Ramos (cell line): ENCODE results near the gene CT47A1.
"Not testable (repeated sequence)": the region's sequence is repeated elsewhere in the genome, so short reads cannot be mapped to it uniquely, and the experiment has no call there.

Source experiments
- in situ Hi-C: fragments of 300-500 bp; cut with MboI; formaldehyde crosslinking; loops from one replicate; pipeline ENCODE4 v1.14.3; 2022; ENCODE audit warnings: low sequenced_read_pairs; ENCODE audit not compliant: unreplicated experiment

Gene CT47A1

DNA sequence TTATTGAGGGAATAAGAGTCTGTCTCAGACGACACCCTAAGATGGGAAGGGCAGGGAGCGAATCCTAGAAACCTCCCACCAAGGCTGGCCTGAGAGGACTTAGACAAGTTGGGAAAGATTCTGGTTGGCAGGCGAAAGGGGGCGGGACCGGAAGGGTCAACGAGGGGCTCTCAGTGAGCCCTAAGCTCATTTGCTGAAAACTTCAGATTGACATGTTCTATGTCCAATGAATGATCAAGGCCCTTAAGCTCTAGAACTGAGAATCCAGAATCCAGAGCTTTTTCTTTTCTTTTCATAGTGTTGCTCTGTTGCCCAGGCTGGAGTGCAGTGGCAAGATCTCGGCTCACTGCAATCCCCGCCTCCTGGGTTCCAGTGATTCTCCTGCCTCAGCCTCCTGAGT is at the start of gene CT47A1:
Gene CT47A1 (minus strand): TSS at position 101 of the 400 bp plus-strand sequence. CDS start 231 bp downstream, outside the sequence.
- in situ Hi-C loops: not testable (repeated sequence)

DNA sequence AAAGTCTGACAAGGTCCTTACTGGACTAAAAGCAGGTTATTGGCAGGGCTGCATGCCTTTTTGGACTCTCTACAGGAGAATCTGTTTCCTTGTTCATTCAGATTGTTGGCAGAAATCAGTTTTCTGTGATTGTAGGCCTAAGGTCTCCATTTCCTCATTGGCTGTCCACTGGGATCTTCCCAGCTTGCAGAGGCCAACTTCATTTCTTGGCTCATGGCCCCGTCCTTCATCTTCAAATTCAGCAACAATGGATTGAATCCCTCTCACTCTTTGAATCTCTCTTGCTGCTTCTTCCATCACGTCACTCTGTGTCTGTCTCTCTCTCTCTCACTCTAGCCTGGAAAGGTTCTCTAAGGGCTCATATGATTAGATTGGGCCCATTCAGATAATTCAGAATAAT is 47.0 kb upstream of the CT47A1 start:
- in situ Hi-C loops: no loop called here

DNA sequence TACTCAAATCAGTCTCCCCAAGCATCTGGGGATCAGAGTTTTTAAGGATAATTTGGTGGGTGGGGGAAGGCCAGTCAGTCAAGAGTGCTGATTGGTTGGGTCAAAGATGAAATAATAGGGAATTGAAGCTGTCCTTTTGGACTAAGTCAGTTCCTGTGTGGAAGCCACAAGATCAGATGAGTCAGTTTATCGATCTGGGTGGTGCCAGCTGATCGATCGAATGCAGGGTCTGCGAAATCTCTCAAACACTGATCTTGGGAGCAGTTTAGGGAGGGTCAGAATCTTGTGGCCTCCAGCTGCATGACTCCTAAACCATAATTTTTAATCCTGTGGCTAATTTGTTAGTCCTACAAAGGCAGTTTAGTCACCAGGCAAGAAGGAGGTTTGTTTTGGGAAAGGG is 44.5 kb upstream of the CT47A1 start:
- in situ Hi-C loops: no loop called here

GRCh38 chrX:121028419-121028818 is 42.9 kb upstream of the CT47A1 start:
- in situ Hi-C loops: no loop called here

GRCh38 chrX:121014826-121015225 is 29.3 kb upstream of the CT47A1 start:
- in situ Hi-C loops: no loop called here

GRCh38 chrX:121013897-121014455 is 28.4 kb upstream of the CT47A1 start:
- in situ Hi-C loops: no loop called here

DNA sequence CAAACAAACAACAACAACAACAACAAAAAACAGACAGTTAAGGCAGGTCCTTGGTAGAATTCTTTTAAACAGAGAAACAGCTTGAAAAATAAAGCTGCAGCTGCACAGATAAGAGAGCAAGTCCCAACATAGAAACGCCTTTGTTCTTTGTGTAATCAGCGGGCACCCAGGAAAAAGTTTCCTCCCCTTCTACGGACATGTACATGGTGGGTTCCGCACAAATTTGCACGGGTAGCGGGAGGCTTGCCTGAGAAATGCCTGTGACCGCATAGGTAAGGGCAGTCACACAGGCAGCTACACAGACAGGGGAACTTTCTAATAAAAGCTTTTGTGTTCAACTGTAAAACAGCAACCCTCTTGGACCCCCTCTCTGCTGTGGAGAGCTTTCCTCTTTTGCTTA is 25.7 kb upstream of the CT47A1 start:
- in situ Hi-C loops: no loop called here

DNA sequence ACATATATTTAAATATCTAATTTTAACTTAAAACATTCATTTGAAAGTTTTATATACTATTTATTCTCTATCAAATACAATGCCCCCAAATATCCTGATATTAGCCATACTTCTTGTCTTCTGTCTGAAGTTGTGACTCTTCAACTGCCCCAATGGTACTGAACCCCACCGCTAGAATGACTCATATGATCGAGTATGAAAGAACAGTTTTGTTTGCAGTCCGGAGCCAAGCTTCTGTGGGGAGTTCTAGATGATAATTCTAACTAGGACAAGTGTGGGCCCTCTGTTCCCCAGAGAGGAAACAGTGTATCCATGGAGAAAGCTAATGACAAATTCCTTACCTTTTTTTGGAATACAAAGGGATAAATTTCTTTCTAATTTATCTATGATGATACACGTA is 24.7 kb upstream of the CT47A1 start:
- in situ Hi-C loops: no loop called here

- in situ Hi-C loops: no loop called here
Observed at GRCh38 chrX:121009764-121010163, 24.2 kb upstream of the CT47A1 start.

DNA sequence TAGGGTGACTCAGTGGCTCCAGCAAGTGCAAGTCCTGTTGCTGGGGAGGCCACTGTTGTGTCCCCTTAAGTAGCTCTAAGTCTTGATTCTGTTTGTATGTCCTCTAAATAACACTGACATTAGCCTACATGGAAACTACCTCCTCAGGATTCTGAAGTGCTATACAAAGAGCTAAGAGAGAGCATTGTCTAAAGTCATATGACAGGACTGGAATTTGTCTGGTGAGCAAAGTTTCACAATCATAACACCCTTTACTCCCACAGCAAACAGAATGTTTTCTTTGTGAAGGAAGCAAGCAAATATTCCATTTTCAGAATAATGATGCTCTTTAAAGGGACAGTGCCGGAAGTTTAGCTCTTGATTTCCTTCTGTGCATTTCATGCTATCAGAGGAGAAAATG is 23.4 kb upstream of the CT47A1 start:
- in situ Hi-C loops: no loop called here

DNA sequence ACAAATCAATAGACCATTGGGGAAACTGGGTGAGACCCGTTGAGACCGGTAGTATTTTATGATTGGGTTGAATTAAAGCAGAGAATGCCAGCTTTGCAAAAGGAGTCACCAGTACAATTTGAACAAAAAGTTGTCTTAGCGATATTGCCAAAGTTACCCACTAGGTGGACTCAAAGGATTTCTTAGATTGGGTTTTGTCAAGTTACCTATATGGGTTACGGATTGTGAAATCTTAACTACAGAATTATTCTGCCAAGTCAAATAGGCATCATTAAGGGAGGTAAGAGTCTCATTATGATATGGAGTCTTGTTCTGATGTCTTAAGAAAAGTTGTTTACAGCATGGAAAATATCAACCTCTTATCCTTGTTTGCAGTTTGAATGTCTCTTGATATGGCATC is 15.0 kb upstream of the CT47A1 start:
- in situ Hi-C loops: no loop called here

GRCh38 chrX:120999413-120999812 is 13.9 kb upstream of the CT47A1 start:
- in situ Hi-C loops: no loop called here

GRCh38 chrX:120956500-120956899 is 29.1 kb downstream of the CT47A1 start, which contains the start of gene CT47A7:
CT47A7 (minus strand) TSS chrX:120956600; CDS start chrX:120956345, 255 bp downstream.
- in situ Hi-C loops: not testable (repeated sequence)
